MCF 10A (cell line): ENCODE measurements around the gene TCF3. TPM values are rescaled to one million over a fixed set of nuclear protein-coding genes. Genes with fewer than 3 reads are reported as not detected.

Experiments used
- BruUV-seq: library from RNA; stranded (reverse); fragments of 400-500 nt; replicated peaks from 2 replicates; lab custom pipeline; 2021; lab: Mats Ljungman, UMichigan
- CTCF ChIA-PET: fragments of 300-600 bp; sonication (Branson Sonifier 250); formaldehyde crosslinking; extraction: SDS; loops from one replicate; lab custom pipeline; 2021; ENCODE audit warnings: antibody characterized with exemption, inconsistent platforms; lab: Yijun Ruan, JAX
- POLR2A ChIA-PET: fragments of 300-600, 350-650 bp; sonication (Branson Sonifier 250); formaldehyde crosslinking; extraction: SDS; loops from one replicate; lab custom pipeline; 2020; ENCODE audit warnings: antibody characterized with exemption, inconsistent platforms; lab: Yijun Ruan, JAX
- DNase-seq: peaks from one replicate; pipeline ENCODE4 v3.0.0-alpha.2; 2018; ENCODE audit not compliant: unreplicated experiment
- H3K27ac Mint-ChIP-seq: one replicate; pipeline ENCODE4 v1.8.0; 2022; ENCODE audit warnings: mild to moderate bottlenecking, low read depth, mixed read lengths; ENCODE audit not compliant: unreplicated experiment
- H3K27me3 Mint-ChIP-seq: one replicate; pipeline ENCODE4 v1.8.0; 2022; ENCODE audit warnings: mixed read lengths; ENCODE audit not compliant: insufficient read depth, unreplicated experiment
- H3K36me3 Mint-ChIP-seq: one replicate; pipeline ENCODE4 v1.8.0; 2022; ENCODE audit warnings: mild to moderate bottlenecking, moderate library complexity, mixed read lengths; ENCODE audit not compliant: insufficient read depth, unreplicated experiment
- H3K4me1 Mint-ChIP-seq: one replicate; pipeline ENCODE4 v1.8.0; 2022; ENCODE audit warnings: mixed read lengths; ENCODE audit not compliant: insufficient read depth, unreplicated experiment
- H3K4me3 Mint-ChIP-seq: one replicate; pipeline ENCODE4 v1.8.0; 2022; ENCODE audit warnings: mild to moderate bottlenecking, moderate library complexity, mixed read lengths; ENCODE audit not compliant: unreplicated experiment
- H3K9me3 Mint-ChIP-seq: one replicate; pipeline ENCODE4 v1.8.0; 2022; ENCODE audit warnings: mixed read lengths; ENCODE audit not compliant: unreplicated experiment
- CTCF ChIP-seq: fragments of 200-600 bp; IDR thresholded peaks from one replicate; pipeline ENCODE4 v1.8.0; 2022; ENCODE audit warnings: antibody characterized with exemption, mild to moderate bottlenecking; ENCODE audit not compliant: unreplicated experiment
- intact Hi-C: fragments of 100-400 bp; cut with micrococcal nuclease; formaldehyde crosslinking; loops from 2 replicates; pipeline ENCODE4 v1.14.1; 2022
- total RNA-seq: library from RNA; stranded (reverse); gene quantifications from 2 replicates; pipeline ENCODE4 v1.2.3, GENCODE V29; 2022

TCF3 gene
- total RNA-seq, 1 experiment from 2014 or later, result 100 TPM

- TF ChIP-seq CTCF, result no peak
- ChIA-PET CTCF (no interaction called here), POLR2A (interaction anchor here (0.6 kb wide), 1 partner anchor 19 kb away, joined by 3 read pairs; no protein-coding TSS in a partner anchor)
- Mint-ChIP-seq H3K27ac (no peak overlapping the region), H3K27me3 (no peaks in the 10 kb centered on the region), H3K4me1 (peaks cover 5% of the 10 kb centered on the region), H3K4me3 (no peak overlapping the region), H3K36me3 (peaks cover 32% of the 10 kb centered on the region), H3K9me3 (peaks cover 8% of the 10 kb centered on the region)
- intact Hi-C loops, result no loop called here
- no TSS peak for BruUV-seq
- no peak for DNase-seq
Measured at GRCh38 chr19:1632462-1633268, 19.8 kb downstream of the TCF3 start.

GRCh38 chr19:1631557-1632100 lies 20.8 kb downstream of the TCF3 start:
- peaks cover 29% of the 10 kb centered on the region for H3K36me3 Mint-ChIP-seq
- peaks cover 5% of the 10 kb centered on the region for H3K4me1 Mint-ChIP-seq
- no peak overlapping the region for H3K4me3 Mint-ChIP-seq
- CTCF ChIA-PET, result no interaction called here
- H3K27me3 Mint-ChIP-seq, result no peaks in the 10 kb centered on the region
- DNase-seq, result no peak
- BruUV-seq, result no TSS peak
- TF ChIP-seq CTCF, result no peak
- H3K27ac Mint-ChIP-seq, result peak overlapping the region; percentile 69
- H3K9me3 Mint-ChIP-seq, result peaks cover 8% of the 10 kb centered on the region
- POLR2A ChIA-PET, result interaction anchor here (0.6 kb wide), 1 partner anchor 20 kb away, joined by 3 read pairs; no protein-coding TSS in a partner anchor
- intact Hi-C loops, result no loop called here

GRCh38 chr19:1630811-1631210 lies 21.6 kb downstream of the TCF3 start:
- Mint-ChIP-seq H3K9me3 (peaks cover 8% of the 10 kb centered on the region), H3K27me3 (no peaks in the 10 kb centered on the region), H3K4me1 (peaks cover 5% of the 10 kb centered on the region), H3K27ac (no peak overlapping the region), H3K4me3 (no peak overlapping the region), H3K36me3 (peaks cover 23% of the 10 kb centered on the region)
- DNase-seq, result no peak
- intact Hi-C loops, result no loop called here
- ChIA-PET CTCF (no interaction called here), POLR2A (interaction anchor here (0.6 kb wide), 1 partner anchor 22 kb away, joined by 3 read pairs; no protein-coding TSS in a partner anchor)
- BruUV-seq, result no TSS peak
- TF ChIP-seq CTCF, result no peak

GRCh38 chr19:1630012-1630411 lies 22.4 kb downstream of the TCF3 start:
- intact Hi-C loops, result no loop called here
- no peak for TF ChIP-seq CTCF
- no peaks in the 10 kb centered on the region for H3K27me3 Mint-ChIP-seq
- no peak overlapping the region for H3K4me3 Mint-ChIP-seq
- no TSS peak for BruUV-seq
- no peak for DNase-seq
- no peak overlapping the region for H3K27ac Mint-ChIP-seq
- peaks cover 5% of the 10 kb centered on the region for H3K4me1 Mint-ChIP-seq
- ChIA-PET CTCF (no interaction called here), POLR2A (interaction anchor here (0.6 kb wide), 1 partner anchor 23 kb away, joined by 3 read pairs; no protein-coding TSS in a partner anchor)
- H3K36me3 Mint-ChIP-seq, result peaks cover 25% of the 10 kb centered on the region
- H3K9me3 Mint-ChIP-seq, result no peaks in the 10 kb centered on the region
